Measurements from ENCODE around the gene GRIK3.

The GRIK3 gene

DNA sequence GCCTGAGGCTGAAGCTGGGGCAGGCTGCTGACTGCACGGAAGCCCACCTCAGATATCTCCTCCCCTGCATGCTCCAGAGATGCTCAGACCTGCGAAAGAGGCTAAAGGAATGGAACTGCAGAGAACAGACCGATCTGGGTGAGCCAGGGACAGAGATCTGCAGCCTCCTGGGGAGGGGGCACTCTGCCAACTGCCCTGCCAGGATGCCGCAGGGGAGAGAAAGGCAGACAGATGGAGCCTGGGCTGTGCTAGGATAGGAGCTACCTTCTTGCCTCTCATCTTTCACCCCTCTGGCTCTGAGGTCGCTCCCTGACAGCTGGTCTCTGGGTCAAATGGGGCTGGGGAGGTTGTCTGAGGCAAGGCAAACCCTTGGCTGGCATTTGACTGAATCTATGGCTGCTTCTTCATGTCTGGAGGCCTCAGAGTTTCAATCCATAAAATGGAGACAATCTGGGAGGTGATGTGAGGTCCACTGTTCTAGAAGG is 238.2 kb downstream of the GRIK3 start:
- DNase-seq (ENCODE audit: low read depth), result no peak
- in situ Hi-C loops (cut with HindIII; ENCODE audit: low sequenced_read_pairs), result no loop called here
- TF ChIP-seq, protein P1, sequence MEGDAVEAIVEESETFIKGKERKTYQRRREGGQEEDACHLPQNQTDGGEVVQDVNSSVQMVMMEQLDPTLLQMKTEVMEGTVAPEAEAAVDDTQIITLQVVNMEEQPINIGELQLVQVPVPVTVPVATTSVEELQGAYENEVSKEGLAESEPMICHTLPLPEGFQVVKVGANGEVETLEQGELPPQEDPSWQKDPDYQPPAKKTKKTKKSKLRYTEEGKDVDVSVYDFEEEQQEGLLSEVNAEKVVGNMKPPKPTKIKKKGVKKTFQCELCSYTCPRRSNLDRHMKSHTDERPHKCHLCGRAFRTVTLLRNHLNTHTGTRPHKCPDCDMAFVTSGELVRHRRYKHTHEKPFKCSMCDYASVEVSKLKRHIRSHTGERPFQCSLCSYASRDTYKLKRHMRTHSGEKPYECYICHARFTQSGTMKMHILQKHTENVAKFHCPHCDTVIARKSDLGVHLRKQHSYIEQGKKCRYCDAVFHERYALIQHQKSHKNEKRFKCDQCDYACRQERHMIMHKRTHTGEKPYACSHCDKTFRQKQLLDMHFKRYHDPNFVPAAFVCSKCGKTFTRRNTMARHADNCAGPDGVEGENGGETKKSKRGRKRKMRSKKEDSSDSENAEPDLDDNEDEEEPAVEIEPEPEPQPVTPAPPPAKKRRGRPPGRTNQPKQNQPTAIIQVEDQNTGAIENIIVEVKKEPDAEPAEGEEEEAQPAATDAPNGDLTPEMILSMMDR (IDR thresholded peaks at IDR 0.05; ENCODE audit: low read depth, low read length, missing control alignments), result no peak

DNA sequence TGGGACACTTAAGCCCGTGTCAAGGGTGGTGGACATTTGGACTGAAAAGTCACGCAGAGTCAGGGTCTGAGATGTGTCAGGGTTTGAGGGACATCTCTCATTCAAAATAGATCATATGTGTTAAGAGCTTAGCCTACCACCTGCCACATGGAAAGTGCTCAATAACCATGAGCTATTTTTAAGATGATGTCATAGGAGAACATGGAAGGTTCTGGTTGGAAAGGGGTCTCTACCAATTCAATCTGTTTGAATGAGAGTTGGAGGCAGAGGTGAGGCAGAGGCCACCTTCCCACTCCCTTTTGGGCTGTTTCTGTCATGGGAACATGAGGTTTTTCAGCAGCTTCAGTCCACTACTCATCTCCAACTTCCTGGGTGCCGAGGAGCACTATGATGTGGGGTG is 239.9 kb downstream of the GRIK3 start:
- TF ChIP-seq, protein P1 (IDR thresholded peaks at IDR 0.05; ENCODE audit: low read depth, low read length, missing control alignments), result no peak
- in situ Hi-C loops (cut with HindIII; ENCODE audit: low sequenced_read_pairs), result no loop called here
- no peak for DNase-seq (ENCODE audit: low read depth)
- no peak overlapping the region for H3K4me3 ChIP-seq (ENCODE audit: low read depth, low read length)

More for the DNA sequence above, 238.2 kb downstream of the GRIK3 start:
- H3K4me3 ChIP-seq (ENCODE audit: low read depth, low read length), result no peak overlapping the region

DNA sequence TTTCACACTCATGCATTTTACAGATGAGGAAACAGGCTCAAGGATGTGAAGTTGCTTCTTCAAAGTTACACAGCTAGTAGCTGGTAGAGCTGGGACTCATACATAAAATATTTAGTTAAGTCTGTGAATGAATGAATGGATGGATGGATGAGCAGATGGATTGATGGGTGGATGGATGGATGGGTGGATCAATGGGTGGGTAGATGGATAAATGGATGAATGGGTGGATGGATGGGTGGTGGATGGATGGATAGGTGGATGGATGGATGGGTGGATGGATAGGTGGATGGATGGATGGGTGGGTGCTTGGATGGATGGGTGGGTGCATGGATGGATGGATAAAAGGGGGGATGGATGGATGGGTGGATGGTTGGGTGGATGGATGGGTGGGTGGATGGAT is 240.9 kb downstream of the GRIK3 start:
- in situ Hi-C loops (cut with HindIII; ENCODE audit: low sequenced_read_pairs), result no loop called here
- no peak for DNase-seq (ENCODE audit: low read depth)
- TF ChIP-seq, protein P1 (IDR thresholded peaks at IDR 0.05; ENCODE audit: low read depth, low read length, missing control alignments), result no peak
- no peak overlapping the region for H3K4me3 ChIP-seq (ENCODE audit: low read depth, low read length)

DNA sequence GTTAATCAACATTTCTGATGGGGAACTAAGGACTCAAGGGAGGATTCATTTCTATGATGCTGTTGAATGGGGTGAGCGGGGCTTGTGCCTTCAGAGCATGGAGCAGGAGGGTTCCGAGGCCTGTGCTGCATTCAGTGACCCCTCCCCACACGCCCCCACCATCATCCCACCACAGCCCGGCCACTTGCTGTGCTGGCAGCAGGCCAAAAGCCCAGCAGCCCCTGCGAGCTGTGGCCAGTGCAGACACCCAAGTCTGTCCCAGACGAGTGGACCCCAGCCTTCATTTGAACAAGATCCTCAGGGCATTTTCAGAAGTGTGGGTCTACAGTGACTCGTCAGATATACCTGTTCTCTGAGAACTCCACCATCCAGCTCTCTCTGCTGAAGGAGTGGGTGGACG is 242.0 kb downstream of the GRIK3 start:
- in situ Hi-C loops (cut with HindIII; ENCODE audit: low sequenced_read_pairs), result no loop called here
- TF ChIP-seq, protein P1 (IDR thresholded peaks at IDR 0.05; ENCODE audit: low read depth, low read length, missing control alignments), result no peak
- no peak for DNase-seq (ENCODE audit: low read depth)
- H3K4me3 ChIP-seq (ENCODE audit: low read depth, low read length), result no peak overlapping the region

DNA sequence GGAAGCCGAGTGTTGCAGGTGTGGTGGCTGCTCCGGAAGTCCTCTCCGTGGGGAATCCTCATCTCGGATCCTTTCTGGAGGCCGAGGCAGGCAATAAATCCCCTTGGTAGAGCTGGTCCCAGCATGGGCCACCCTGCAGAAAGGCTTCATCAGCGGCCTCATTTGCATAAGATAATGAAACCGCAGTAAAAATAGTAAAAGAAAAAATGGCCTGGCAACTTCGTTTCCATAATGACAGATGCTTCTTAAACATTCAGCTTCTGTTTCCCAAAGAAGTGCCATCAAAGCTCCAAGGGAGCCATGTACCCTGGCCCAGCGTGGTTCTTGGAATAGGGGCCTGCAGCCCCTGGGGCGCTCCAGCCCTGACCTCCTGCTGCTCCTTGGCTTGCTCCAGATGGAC is 244.1 kb downstream of the GRIK3 start:
- in situ Hi-C loops (cut with HindIII; ENCODE audit: low sequenced_read_pairs), result no loop called here
- H3K4me3 ChIP-seq (ENCODE audit: low read depth, low read length), result no peak overlapping the region
- TF ChIP-seq, protein P1 (IDR thresholded peaks at IDR 0.05; ENCODE audit: low read depth, low read length, missing control alignments), result no peak
- no peak for DNase-seq (ENCODE audit: low read depth)

DNA sequence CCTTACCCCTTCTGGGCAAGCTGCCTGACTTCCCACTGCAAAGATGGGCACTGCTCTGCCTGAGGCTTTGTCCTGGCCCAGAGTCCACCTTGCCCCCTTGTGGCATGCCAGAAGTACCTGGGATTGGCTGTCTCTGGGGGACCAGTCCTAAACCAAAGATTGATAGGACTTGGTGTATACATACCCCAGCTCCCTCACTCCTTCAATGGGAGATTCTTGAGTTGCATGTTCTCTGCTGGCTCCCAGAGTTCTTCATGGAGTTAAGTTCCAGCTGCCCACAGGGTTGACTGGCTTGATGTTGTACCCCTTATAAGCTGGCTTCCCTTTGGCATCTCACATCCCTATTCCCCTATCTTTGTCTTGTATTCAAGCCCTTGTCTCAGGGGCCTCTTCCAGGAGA is 244.8 kb downstream of the GRIK3 start:
- DNase-seq (ENCODE audit: low read depth), result no peak
- TF ChIP-seq, protein P1 (IDR thresholded peaks at IDR 0.05; ENCODE audit: low read depth, low read length, missing control alignments), result no peak
- in situ Hi-C loops (cut with HindIII; ENCODE audit: low sequenced_read_pairs), result no loop called here
- no peak overlapping the region for H3K4me3 ChIP-seq (ENCODE audit: low read depth, low read length)

All from astrocyte of the cerebellum (primary cell).